ENCODE measurements around the gene RPL10.

RPL10 gene

GRCh38 chrX:154428176-154429171 is 30.3 kb downstream of the RPL10 start, which contains the start of gene ATP6AP1:
Gene ATP6AP1 (plus strand): TSS chrX:154428677. CDS start chrX:154428693, 16 bp downstream.
- peak; percentile 86 to 99 (median 88) for DNase-seq
- intact Hi-C loops (cut with DNase I): no loop called here

GRCh38 chrX:154429711-154430110 is 31.5 kb downstream of the RPL10 start:
- intact Hi-C loops (cut with DNase I): no loop called here
- no peak for DNase-seq

- intact Hi-C loops (cut with DNase I): no loop called here
- DNase-seq: no peak
These were observed 32.3 kb downstream of the RPL10 start for GRCh38 chrX:154430479-154430878.

- DNase-seq: no peak
- intact Hi-C loops (cut with DNase I): no loop called here
These were observed 32.7 kb downstream of the RPL10 start for GRCh38 chrX:154430916-154431315.

- intact Hi-C loops (cut with DNase I): no loop called here
- no peak for DNase-seq
These were observed 33.2 kb downstream of the RPL10 start for GRCh38 chrX:154431341-154431740.

GRCh38 chrX:154432210-154432609 is 34.0 kb downstream of the RPL10 start:
- intact Hi-C loops (cut with DNase I): no loop called here
- no peak for DNase-seq

- intact Hi-C loops (cut with DNase I): no loop called here
- DNase-seq: no peak
These were observed 35.4 kb downstream of the RPL10 start for GRCh38 chrX:154433605-154434004.

- DNase-seq: no peak
- intact Hi-C loops (cut with DNase I): no loop called here
These were observed 36.4 kb downstream of the RPL10 start for GRCh38 chrX:154434394-154435168.

- peak in 1 of 10 donors; percentile 73 for DNase-seq
- intact Hi-C loops (cut with DNase I): no loop called here
These were observed 37.1 kb downstream of the RPL10 start for GRCh38 chrX:154435171-154435733.

GRCh38 chrX:154436374-154436982 is 38.3 kb downstream of the RPL10 start:
- peak in 2 of 10 donors; percentile 39 to 90 for DNase-seq
- intact Hi-C loops (cut with DNase I): loop anchor here (2.0 kb wide), 1 partner anchor 50 kb away; the partner anchor contains the start of gene UBL4A

- peak in 4 of 10 donors; percentile 25 to 91 (median 70) for DNase-seq
- intact Hi-C loops (cut with DNase I): loop anchor here (2.0 kb wide), 1 partner anchor 50 kb away; the partner anchor contains the start of gene UBL4A
These were observed 39.0 kb downstream of the RPL10 start, which contains the start of gene GDI1 for GRCh38 chrX:154436983-154437752. Gene GDI1 (plus strand): TSS chrX:154437154. CDS start chrX:154437255, 101 bp downstream.

- intact Hi-C loops (cut with DNase I): loop anchor here (2.0 kb wide), 1 partner anchor 49 kb away; the partner anchor contains the start of gene UBL4A
- DNase-seq: peak in 1 of 10 donors; percentile 70
These were observed 40.1 kb downstream of the RPL10 start for GRCh38 chrX:154437971-154438893.

- intact Hi-C loops (cut with DNase I): loop anchor here (5.0 kb wide), 1 partner anchor 37 kb away; the partner anchor contains the start of gene LAGE3
- no peak for DNase-seq
These were observed 41.7 kb downstream of the RPL10 start for GRCh38 chrX:154439841-154440240.

- intact Hi-C loops (cut with DNase I): loop anchor here (5.0 kb wide), 1 partner anchor 37 kb away; the partner anchor contains the start of gene LAGE3
- peak in 1 of 10 donors; percentile 68 for DNase-seq
These were observed 42.6 kb downstream of the RPL10 start for GRCh38 chrX:154440623-154441357.

- DNase-seq: no peak
- intact Hi-C loops (cut with DNase I): loop anchor here (5.0 kb wide), 1 partner anchor 36 kb away; the partner anchor contains the start of gene LAGE3
These were observed 43.4 kb downstream of the RPL10 start for GRCh38 chrX:154441564-154441963.

- no peak for DNase-seq
- intact Hi-C loops (cut with DNase I): loop anchor here (5.0 kb wide), 1 partner anchor 35 kb away; the partner anchor contains the start of gene LAGE3
These were observed 44.0 kb downstream of the RPL10 start for GRCh38 chrX:154441984-154442707.
